NCI-H2196 (cell line): ENCODE measurements around the gene PCDHGA1.

Experiments
- DNase-seq: peaks from one replicate; lab custom pipeline; 2025; ENCODE audit not compliant: unreplicated experiment; lab: John Stamatoyannopoulos, UW

The PCDHGA1 gene

DNA sequence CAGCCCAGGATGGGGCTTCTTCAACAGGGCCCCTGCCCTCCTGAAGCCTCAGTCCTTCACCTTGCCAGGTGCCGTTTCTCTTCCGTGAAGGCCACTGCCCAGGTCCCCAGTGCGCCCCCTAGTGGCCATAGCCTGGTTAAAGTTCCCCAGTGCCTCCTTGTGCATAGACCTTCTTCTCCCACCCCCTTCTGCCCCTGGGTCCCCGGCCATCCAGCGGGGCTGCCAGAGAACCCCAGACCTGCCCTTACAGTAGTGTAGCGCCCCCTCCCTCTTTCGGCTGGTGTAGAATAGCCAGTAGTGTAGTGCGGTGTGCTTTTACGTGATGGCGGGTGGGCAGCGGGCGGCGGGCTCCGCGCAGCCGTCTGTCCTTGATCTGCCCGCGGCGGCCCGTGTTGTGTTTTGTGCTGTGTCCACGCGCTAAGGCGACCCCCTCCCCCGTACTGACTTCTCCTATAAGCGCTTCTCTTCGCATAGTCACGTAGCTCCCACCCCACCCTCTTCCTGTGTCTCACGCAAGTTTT lies 182.1 kb downstream of the PCDHGA1 start:
- DNase-seq: peak; percentile 14

DNA sequence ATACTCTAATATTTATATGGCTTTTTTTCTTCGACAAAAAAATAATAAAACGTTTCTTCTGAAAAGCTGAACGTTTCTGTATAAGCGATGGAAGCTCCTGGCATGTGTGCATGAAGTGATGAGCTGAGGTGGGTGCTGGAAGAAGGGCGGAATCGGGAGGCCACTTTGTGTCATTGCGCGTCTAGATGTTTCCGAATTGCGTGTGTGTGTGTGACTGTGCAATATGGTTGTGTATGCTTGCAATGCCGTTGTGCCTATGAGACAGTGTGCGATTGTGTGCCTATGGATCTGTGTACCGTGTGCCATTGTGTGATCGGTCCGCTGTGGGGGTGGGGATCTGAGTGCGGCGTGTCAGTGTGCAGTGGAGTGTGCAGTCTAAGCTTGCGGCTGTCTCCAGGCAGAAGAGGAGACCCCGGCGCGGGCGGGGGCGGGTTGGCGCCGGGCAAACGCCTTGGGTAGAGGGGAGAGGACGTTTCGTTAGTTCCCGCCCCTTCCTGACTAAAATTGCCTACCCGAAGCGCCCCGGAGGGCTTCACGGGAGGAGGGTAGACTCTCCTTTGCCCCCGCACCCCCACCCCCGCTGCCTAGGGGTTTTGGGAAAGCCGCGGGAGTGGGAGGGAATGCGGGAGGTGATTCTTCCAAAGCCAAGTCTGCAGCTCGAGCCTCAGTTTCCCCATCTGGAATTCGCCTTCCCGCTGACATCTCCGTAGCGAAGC lies 182.8 kb downstream of the PCDHGA1 start:
- DNase-seq: no peak

DNA sequence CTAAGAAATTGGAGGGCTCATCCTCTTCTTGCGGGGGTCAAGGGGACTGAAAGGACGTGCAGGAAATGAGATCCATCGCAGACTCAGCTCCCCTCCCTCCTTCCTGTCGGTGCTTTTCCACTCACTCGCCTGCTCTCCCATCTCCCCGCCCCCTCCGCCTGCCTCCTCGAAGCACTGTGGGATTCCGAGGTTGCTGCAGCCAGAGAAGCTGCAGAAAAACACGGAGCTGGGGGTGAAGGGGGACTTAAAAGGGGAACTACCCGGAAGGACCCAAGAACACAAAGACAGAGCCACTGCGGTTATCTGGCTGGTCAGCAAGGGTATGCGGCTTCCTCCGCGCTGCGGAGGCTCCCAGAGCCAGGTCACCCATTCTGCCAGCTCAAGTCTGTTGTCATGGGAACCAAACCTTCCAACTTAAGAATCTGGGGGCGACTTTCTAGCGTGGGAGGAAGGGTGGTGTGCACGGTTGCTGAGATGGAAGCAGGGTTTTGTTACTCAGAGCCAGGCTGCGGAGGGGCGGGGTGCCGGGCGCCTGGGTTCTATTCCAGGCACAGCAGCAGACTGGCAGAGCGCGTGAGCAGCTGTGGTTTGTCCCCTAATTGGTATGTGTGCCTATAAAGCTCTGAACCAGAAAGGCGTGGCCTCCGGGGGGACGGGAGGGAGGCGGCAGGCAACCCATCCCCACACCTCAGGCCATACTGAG lies 183.5 kb downstream of the PCDHGA1 start:
- DNase-seq: no peak

DNA sequence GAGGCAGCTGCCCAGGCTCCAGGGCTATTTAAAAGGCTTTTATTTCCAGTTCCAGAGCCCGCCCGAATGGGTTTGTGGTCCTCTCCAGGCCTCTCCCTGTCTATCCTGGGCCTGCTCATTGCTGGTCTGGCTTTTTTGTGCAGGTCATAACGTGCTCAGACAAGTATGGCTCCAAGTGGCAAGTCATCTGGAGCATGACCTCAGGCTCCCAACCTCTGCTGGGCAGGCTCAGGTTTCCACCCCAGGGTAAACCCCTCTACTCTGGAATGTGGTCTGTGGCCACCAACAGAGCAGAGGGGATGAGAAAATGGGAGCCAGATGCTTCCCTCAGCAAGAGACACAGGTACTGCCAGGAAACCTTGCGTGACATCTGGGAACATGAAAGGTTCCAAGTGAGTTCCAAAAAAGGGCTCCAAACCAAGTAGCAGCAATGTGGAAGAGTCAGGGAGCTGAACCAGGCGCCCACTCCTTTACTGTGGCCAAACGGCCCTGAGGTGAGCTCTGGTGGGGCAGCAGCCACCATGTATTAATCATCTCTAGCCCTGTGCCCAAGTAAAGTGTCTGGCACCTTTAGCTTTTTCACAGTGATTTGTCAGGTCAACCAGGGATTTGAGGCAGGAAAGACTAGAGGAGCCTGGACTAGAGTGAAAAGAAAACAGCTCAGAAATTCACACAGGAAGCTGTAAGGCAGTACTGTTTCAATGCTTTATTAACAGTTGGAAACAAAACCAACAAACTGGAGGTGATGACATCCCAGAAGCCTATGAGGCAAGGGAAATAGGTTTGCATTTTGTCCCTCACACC lies 184.2 kb downstream of the PCDHGA1 start:
- DNase-seq: peak; percentile 48

DNA sequence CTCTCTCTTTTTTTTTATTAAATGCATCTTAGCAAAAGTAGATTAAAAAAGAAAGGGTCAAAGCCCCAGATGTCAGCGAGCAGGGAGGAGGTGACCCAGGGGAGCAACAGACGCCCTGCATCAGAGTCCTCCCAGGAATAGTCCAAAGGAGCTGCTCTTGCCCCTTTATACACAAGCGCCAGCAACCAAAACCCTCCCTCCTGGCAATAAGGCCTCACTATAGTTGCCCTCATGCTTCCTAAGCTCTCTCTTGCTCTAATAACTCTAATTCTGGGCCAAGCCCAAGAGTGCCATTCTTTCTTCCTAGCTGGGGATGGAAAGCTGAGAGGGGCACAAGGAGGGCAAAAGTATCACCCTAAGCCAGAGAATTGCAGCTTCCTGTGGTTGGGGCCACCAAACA lies 184.8 kb downstream of the PCDHGA1 start:
- DNase-seq: no peak

DNA sequence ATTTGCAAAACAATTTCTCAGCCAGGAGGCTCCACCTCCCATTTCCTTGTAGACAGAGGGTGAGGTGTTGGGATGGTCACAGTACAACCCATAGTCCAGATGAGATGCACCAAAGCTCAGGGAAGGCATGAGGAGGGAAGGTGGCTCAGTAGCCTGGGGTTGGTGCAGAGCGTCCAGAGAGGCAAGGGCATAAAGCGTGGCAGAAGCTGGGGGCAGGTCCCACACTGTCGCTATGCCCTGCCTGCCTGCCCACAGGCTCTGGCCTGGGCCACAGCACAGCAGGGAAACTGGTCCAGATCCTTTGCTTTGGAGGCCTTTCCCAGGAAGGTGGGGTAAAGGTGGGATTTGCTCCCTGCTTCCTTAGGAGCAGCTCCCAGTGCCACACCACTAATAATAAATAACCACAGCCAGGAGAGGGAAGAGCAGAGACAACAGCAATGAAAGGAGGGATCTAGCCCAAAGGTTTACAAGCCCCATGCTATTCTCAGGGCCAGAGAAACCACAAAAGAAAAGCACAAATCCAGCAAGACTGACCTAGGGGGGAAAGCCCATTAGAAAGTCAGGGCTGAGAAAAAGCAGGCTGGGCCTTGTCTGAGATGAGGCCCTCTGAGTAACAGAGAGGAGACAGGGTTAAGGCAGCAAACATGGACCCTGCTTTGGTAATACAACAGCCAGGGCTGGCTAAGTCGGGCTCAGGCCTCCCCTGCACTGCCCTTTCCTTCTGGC lies 185.8 kb downstream of the PCDHGA1 start:
- DNase-seq: no peak

DNA sequence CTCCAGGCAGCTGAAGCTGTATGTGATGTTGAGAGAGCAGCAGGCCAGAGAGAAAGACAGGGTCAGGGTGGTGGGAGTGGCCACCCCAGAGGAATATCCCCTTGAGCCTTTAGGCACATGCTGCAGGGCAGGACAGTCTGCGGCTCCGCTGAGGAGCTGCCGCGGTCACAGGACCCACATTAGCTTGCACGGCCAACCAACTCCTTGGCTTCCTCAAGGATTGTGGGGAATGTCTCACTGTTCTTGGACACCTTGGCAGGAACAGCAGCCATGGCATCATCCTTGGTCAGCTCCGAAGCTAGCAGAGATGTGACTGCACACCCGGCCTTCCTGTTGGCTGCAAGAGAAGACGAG lies 186.3 kb downstream of the PCDHGA1 start:
- DNase-seq: no peak

DNA sequence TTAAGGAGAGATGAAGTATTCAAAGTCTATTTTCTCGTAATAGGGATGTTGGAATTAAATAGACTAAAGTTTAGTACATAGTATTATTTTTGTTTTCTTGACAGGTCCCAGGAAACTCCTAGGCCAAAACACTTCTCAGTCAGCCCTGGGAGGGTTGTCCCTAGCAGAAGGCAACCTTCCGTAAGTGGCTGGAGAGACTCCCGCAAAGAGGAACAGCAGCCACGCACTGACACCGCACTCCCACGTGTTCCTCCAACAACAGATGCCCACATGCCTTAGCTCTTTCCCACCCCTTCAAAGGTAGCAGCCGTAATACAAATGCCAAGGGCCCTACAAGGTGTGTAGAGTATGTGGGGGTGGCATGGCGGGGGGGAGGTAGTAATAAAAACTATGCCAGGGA lies 187.0 kb downstream of the PCDHGA1 start:
- no peak for DNase-seq

DNA sequence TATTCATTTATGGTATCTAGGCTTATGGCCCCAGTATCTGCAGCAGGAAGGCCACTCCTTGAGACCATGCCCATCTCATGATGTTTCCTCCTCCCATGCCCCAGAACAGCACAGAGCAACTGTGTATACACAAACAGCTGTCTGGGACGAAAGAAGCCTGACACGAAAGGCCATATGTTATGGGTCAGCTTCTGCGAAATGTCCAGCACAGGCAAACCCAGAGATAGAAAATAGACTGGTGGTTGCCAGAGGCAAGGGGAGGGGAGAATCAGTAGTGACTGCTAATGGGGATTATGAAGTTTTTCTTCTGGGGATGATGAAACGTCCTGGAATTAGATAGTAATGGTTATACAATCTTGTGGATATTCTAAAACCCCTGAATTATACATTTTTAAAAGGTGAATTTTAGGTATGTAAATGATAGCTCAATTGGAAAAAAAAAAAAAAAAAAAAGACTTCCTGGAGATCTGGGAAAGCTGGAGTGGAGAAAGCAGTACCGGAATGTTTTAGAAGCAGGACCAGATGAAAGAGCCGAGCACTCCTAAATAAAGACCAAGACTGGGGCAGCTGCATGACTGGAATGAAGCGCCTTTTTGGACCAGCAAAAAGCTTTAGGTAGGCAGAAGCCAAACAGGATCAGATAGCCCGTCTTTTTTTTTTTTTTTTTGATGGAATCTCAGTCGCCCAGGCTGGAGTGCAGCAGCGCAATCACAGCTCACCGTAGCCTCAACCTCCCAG lies 187.7 kb downstream of the PCDHGA1 start:
- DNase-seq: no peak

DNA sequence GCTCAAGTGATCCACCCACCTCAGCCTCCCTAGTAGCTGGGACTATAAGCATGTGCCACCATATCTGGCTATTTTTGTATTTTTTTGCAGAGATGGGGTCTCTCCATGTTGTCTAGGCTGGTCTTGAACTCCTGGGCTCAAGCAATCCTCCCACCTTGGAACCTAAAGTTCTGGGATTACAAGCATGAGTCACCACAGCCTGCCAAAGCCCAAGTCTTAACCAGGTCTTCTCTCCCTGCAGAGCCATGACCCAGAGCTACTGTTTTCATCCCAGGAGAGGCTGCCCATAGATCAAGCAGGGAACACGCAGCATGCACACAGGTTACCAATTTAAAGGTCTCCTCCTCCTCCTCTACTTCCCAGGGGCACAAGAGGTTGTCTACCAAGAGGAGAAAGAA lies 188.3 kb downstream of the PCDHGA1 start:
- DNase-seq: no peak

DNA sequence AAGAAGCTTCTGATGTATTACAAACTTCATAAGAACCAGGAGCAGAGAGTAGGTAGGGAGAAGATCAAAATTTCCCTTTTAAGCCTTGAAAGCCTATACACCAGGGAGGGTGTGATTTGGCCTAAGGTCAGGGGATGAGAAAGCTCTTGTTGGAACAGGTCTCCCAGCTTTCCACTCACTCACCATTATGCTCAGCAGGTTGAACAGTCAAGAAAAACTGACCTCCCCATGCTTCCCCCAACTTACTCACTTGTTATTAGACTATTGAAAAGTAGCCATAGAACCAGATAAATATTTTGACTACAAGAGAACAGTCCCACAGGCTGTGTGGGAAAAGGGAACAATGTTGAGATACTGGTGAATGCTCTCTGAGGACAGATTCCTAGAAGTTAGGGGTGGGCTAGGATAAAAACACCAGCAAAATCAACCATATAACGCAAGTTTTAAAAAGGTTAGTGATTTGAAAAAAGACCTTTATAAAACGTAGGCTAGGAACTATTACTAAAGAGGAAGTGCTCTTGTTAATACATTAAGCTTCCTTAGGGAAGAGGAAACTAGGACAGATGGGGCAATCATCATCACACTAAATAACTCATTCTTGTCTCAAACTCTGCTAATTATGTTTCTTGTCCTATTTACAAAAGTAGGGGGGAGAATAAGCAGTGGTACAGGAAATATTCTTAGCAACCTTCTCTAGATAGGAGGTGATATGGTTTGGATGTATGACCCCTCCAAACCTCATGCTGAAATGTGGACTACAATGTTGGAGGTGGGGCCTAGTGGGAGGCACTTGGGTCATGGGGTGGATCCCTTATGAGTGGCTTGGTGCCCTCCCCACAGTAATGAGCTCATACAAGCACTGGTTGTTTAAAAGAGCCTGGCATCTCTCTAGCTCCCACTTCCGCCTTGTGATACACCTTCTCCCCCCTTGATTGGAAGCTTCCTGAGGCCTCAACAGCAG lies 189.6 kb downstream of the PCDHGA1 start:
- DNase-seq: no peak

DNA sequence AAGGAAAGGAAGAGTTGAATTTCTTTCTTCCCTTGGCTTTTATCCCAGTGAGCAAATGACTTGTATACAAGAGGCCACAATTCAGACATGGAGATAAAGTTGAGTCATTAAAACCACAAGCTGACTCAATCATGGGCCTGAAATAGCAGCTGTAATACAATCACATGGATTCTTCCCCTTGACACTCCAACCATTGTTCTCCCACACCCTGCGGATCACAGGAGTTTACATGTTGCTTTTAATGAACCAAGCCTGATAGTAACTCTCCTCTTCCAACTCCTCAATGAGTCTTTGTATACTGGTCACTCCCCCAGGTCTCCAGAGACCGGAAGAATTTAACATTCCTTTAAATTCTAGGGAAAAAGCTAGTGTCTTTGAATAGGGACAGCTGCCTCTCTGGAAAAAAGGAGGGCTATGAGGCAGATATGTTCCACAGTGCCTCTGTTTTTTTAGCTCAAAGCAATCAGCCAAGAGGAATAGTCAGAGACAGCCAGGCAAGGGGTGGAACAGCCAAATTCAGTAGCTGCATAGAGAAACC lies 191.0 kb downstream of the PCDHGA1 start:
- peak; percentile 79 for DNase-seq

DNA sequence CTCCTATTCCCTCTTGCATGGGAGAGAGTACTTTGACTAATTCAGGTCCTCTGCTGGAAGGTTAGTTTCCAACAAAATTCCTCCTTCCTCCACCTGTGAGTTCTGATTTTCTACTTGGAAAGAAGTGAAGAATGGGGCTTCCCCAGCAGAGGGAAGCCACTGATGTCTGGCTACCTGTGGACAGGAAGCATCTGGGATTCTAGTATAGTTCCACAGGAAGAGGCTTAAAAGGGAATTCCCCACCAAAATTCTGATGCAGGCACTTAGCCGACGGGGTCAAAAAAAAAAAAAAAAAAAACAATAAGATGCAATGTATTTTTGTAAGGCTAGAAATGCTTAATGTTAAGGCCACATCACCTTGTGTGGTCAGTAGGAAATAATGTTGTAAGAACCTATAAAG lies 192.0 kb downstream of the PCDHGA1 start:
- DNase-seq: no peak

DNA sequence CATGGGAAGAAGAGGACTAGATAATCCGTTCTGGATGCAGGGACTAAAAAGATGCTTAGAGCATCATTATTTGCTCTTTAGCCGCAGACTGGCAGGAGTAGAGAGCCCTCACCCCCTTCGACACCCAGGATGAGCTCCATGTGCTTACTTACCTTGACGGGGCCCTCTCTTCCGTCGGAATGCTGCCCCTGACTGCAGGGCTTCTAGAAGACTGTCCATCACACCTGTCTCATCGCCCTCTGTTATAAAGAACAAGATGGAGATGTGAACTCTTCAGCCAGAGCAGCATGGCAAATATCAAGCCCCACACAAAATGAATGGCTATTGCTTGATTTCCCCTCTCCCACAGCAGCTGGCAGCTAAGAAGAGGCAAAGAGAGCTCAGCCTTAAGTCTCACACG lies 193.7 kb downstream of the PCDHGA1 start:
- DNase-seq: no peak

DNA sequence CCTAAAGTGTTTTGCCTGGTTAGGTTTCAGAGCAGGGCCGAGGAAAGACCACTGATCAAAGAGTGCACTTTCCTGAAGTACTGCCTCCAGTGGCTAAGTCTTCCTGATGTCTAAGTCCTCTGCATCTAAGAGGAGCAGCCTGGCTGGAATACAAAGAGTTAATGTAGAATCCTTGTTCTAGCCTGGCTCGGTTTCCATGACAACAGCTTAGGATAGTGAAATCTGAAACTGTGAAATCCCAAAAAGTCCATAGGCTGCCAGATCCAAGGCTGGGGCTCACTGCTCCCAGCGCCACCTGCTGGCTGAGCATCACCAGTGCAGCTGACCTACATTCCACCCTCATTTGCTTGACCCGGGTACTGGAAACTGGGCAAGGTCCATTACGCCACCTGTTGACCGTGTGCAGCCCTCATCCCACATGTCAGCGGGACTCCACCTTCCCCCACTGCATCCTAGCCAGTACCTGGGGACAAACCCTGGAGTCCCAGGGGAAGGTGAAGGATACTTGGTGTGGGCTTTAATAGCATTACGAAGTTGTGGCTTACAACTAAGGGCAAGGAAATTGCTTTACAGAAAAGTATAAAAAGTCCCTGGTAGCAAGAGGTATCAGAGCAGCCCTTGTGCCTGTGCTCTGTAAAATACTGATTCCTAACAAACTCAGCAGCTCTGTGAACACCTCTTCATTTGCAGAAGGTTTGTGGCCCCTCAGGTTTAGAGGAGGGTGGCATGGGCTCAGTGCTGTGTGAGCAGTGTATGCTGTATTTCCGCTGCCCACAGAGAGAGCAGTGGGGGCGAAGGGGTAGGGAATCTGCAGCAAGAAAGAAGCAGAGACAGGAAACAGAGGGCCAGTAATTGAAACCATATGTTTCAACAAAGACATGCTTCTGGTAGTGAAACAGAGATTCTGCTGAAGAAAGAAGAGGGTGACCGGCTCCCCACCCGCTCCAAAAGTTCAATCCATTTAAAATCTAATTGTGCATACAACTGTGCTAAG lies 194.6 kb downstream of the PCDHGA1 start:
- peak; percentile 92 for DNase-seq

DNA sequence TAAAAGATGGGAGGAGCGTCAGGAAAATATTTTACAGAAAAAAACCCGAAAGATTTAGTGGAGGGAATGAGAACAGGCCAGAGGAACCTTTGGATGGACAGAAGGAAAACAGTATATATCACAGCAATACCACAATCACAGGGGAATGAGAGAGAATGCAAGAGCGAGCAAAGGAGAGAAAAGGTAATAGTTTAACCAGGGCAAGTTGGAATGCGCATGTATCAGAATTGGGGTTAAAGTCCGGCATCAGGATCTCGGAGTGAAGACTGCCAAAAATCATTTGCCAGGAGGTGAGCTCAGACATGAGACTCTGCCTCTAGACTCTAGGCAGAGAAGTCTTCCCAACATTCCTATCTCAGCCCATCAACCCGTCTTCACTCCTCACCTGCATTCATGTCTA lies 195.3 kb downstream of the PCDHGA1 start:
- no peak for DNase-seq

DNA sequence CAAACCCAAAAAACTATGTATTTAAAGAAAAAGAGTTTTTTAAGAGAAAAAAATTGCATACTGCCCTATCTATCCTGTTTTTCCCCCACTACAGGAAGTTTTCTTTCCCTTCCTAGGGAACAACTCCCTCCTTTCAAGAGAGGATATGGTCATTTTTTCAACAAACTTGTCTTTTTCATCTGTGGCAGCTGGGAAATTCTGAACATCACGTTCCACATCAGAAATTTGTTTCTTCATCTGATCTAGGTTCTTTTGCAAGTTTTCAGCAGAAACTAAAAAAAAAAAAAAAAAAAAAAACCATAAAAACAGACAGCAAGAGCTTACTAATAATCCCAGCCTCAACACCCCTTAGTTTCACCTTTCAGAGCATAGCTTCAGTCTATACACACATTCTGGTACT lies 197.1 kb downstream of the PCDHGA1 start:
- DNase-seq: no peak
